PC-3 (cell line): Measurements from ENCODE around the gene RASSF5. TPM values are rescaled to one million over a fixed set of nuclear protein-coding genes. Genes with fewer than 3 reads are reported as not detected.

Experiments
- ATAC-seq: fragments of 200-7000 bp; cut with Tn5 transposase; 2 replicates; pipeline ENCODE4 v1.9.1; 2020; ENCODE audit warnings: mild to moderate bottlenecking, moderate library complexity
- BruUV-seq: library from RNA; stranded (reverse); fragments of 400-500 nt; replicated peaks from 2 replicates; lab custom pipeline; 2021; lab: Mats Ljungman, UMichigan
- CTCF ChIA-PET: fragments of 300-600 bp; sonication (Branson Sonifier 250); formaldehyde crosslinking; loops from one replicate; lab custom pipeline; 2022; ENCODE audit warnings: antibody characterized with exemption; lab: Charles Lee
- POLR2A ChIA-PET: fragments of 300-600 bp; sonication (Branson Sonifier 250); formaldehyde crosslinking; loops from one replicate; lab custom pipeline; 2022; ENCODE audit warnings: antibody characterized with exemption; ENCODE audit not compliant: unreplicated experiment; lab: Charles Lee
- DNase-seq: peaks from one replicate; pipeline ENCODE4 v3.0.0-alpha.2; 2015
- H2AFZ ChIP-seq: fragments of 300-600 bp; sonication (generic); 2 replicates; pipeline ENCODE4 v1.6.0; 2016; ENCODE audit warnings: antibody characterized with exemption, low read length
- H3F3A ChIP-seq: fragments of 300-600 bp; sonication (generic); one replicate; pipeline ENCODE4 v1.6.0; 2017; ENCODE audit warnings: antibody characterized with exemption, low read length, control low read depth, mild to moderate bottlenecking; ENCODE audit not compliant: unreplicated experiment
- H3K27ac ChIP-seq: fragments of 300-600 bp; sonication (generic); 2 replicates; pipeline ENCODE4 v1.5.1; 2016; ENCODE audit warnings: mild to moderate bottlenecking, low read length
- H3K27me3 ChIP-seq: fragments of 300-600 bp; sonication (generic); 2 replicates; pipeline ENCODE4 v1.6.1; 2016; ENCODE audit warnings: low read length, mixed read lengths
- H3K36me3 ChIP-seq: fragments of 300-600 bp; sonication (generic); 2 replicates; pipeline ENCODE4 v1.6.1; 2016; ENCODE audit warnings: low read depth, mixed run types, low read length, mixed read lengths
- H3K4me1 ChIP-seq: fragments of 300-600 bp; sonication (generic); 2 replicates; pipeline ENCODE4 v1.5.1; 2016; ENCODE audit warnings: low read length; ENCODE audit not compliant: insufficient read depth
- H3K4me2 ChIP-seq: fragments of 300-600 bp; sonication (generic); 2 replicates; pipeline ENCODE4 v1.6.0; 2016; ENCODE audit warnings: low read length
- H3K4me3 ChIP-seq: fragments of 300-600 bp; sonication (generic); 2 replicates; pipeline ENCODE4 v1.5.1; 2016; ENCODE audit warnings: mild to moderate bottlenecking, low read length, mixed read lengths
- H3K79me2 ChIP-seq: fragments of 300-600 bp; sonication (generic); 2 replicates; pipeline ENCODE4 v1.6.1; 2017; ENCODE audit warnings: low read length, mixed read lengths
- H3K9ac ChIP-seq: fragments of 300-600 bp; sonication (generic); 2 replicates; pipeline ENCODE4 v1.6.0; 2016; ENCODE audit warnings: mild to moderate bottlenecking, low read length
- H3K9me2 ChIP-seq: fragments of 300-600 bp; sonication (generic); replicated peaks from 2 replicates; pipeline ENCODE4 v1.6.1; 2016; ENCODE audit warnings: mixed run types, low read length, mixed read lengths
- H3K9me3 ChIP-seq: fragments of 300-600 bp; sonication (generic); 2 replicates; pipeline ENCODE4 v1.6.1; 2016; ENCODE audit warnings: low read length, mixed read lengths
- H4K20me1 ChIP-seq: fragments of 300-600 bp; sonication (generic); 2 replicates; pipeline ENCODE4 v1.6.1; 2016; ENCODE audit warnings: low read length, mixed read lengths
- EZH2 ChIP-seq: fragments of 300-600 bp; sonication (generic); IDR thresholded peaks from one replicate; pipeline ENCODE4 v1.6.1; 2017; ENCODE audit warnings: antibody characterized with exemption, mild to moderate bottlenecking, low read length; ENCODE audit not compliant: unreplicated experiment
- EZH2phosphoT487 ChIP-seq: fragments of 300-600 bp; sonication (generic); IDR thresholded peaks from 2 replicates; pipeline ENCODE4 v1.6.1; 2018; ENCODE audit warnings: mild to moderate bottlenecking, antibody characterized with exemption, low read length, borderline replicate concordance
- intact Hi-C: fragments of 100-400 bp; cut with micrococcal nuclease; formaldehyde crosslinking; loops from 2 replicates; pipeline ENCODE4 v1.9.0; 2023
- total RNA-seq: library from RNA; depleted of rRNA; stranded (reverse); fragments of >200 nt; gene quantifications from 2 replicates; pipeline ENCODE4 v1.2.3, GENCODE V29; 2014
- TF ChIP-seq, protein P1 (sequence below): fragments of 300-600 bp; sonication (generic); conservative IDR thresholded peaks from 2 replicates; pipeline ENCODE4 v1.5.1; 2017; ENCODE audit warnings: antibody characterized with exemption, low read depth, mild to moderate bottlenecking, low read length

RASSF5 gene
- total RNA-seq, 1 experiment from 2014 or later = 15.5 TPM

DNA sequence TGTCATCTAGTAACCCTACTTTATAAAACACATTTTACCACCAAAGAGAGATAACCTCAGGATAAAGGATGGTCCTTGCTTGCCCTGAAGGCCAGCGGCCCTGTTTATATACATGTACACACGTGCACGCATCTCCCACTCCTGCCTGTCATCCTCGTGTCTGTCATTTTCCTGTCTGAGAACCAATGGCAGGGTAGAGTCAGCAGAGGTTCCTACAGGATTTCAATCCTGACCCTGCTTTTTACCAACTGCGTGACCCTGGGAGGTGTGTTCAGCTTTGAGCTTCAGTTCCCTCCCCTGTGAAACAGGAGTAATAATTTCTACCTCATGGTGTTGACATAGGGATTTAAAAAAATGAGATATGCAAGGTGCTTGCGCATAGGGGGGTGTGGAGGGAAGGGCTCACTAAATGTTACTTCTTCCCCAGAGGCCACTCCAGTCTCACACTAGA, 12.3 kb upstream of the RASSF5 start:
- Histone ChIP-seq H3K27me3 (no peaks in the 10 kb centered on the region), H3K79me2 (no peaks in the 10 kb centered on the region), H3K9me2 (no peaks in the 10 kb centered on the region), H3K9me3 (no peaks in the 10 kb centered on the region), H4K20me1 (no peaks in the 10 kb centered on the region), H3F3A (no peaks in the 10 kb centered on the region), H3K4me3 (no peak overlapping the region), H3K4me2 (no peak overlapping the region), H2AFZ (no peak overlapping the region), H3K36me3 (peaks cover 11% of the 10 kb centered on the region; the same call in 1 of the 2 replicates), H3K27ac (no peak overlapping the region), H3K4me1 (peaks cover 15% of the 10 kb centered on the region), H3K9ac (no peak overlapping the region)
- ChIA-PET POLR2A (no interaction called here), CTCF (interaction anchor here (1.1 kb wide), 1 partner anchor 117 kb away, joined by 7 read pairs; the partner anchor contains the start of gene EIF2D)
- DNase-seq = no peak
- BruUV-seq = no TSS peak
- intact Hi-C loops = no loop called here
- TF ChIP-seq EZH2 (no peak), EZH2phosphoT487 (no peak)
- TF ChIP-seq, protein P1, sequence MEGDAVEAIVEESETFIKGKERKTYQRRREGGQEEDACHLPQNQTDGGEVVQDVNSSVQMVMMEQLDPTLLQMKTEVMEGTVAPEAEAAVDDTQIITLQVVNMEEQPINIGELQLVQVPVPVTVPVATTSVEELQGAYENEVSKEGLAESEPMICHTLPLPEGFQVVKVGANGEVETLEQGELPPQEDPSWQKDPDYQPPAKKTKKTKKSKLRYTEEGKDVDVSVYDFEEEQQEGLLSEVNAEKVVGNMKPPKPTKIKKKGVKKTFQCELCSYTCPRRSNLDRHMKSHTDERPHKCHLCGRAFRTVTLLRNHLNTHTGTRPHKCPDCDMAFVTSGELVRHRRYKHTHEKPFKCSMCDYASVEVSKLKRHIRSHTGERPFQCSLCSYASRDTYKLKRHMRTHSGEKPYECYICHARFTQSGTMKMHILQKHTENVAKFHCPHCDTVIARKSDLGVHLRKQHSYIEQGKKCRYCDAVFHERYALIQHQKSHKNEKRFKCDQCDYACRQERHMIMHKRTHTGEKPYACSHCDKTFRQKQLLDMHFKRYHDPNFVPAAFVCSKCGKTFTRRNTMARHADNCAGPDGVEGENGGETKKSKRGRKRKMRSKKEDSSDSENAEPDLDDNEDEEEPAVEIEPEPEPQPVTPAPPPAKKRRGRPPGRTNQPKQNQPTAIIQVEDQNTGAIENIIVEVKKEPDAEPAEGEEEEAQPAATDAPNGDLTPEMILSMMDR = no peak
- no peak for ATAC-seq

DNA sequence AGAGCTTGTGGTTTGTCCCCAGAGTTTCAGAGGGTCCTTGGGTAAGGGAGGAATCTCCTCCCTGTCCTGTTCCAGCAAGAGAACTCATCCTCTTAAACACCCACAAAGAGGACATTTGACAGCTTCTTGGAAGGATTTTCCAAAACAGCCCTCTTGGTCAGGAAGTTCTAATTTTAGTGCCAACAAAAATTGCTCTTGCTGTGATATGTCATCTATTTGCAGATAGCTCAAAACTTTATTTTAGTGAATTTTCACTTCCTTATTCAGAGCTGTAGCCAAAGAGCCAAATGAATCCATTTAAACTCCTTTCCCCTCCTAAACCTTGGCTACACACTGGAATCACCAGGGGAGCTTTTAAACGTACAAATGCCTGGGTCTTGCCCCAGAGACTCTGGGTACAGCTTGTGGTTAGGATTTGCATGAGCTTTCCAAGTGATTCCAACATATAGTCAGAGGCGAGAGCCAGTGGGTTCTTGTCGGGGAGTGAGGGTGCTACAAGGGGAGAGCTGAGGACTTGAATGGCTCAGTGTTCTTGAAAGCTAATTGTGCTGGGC, 11.8 kb upstream of the RASSF5 start:
- H3K4me1 ChIP-seq = peaks cover 15% of the 10 kb centered on the region
- no peaks in the 10 kb centered on the region for H3K9me3 ChIP-seq
- intact Hi-C loops = no loop called here

More for the DNA sequence above, 11.8 kb upstream of the RASSF5 start:
- Histone ChIP-seq H3K4me3 (no peak overlapping the region), H3K9ac (no peak overlapping the region), H3K27ac (no peak overlapping the region), H3K4me2 (no peak overlapping the region), H2AFZ (no peak overlapping the region), H3K36me3 (peaks cover 11% of the 10 kb centered on the region; the same call in 1 of the 2 replicates), H3F3A (no peaks in the 10 kb centered on the region), H3K79me2 (no peaks in the 10 kb centered on the region), H3K9me2 (no peaks in the 10 kb centered on the region), H3K27me3 (no peaks in the 10 kb centered on the region), H4K20me1 (no peaks in the 10 kb centered on the region)
- ATAC-seq (no peak), DNase-seq (no peak)
- TF ChIP-seq EZH2phosphoT487 (no peak), EZH2 (no peak)
- TF ChIP-seq, protein P1 = no peak
- POLR2A ChIA-PET = interaction anchor here (0.6 kb wide), 1 partner anchor 18 kb away, joined by 3 read pairs; no protein-coding TSS in a partner anchor
- CTCF ChIA-PET = interaction anchor here (1.1 kb wide), 1 partner anchor 117 kb away, joined by 7 read pairs; the partner anchor contains the start of gene EIF2D
- no TSS peak for BruUV-seq
